ENCODE data around the gene TRIML1. TPM values are rescaled to one million over a fixed set of nuclear protein-coding genes. Genes with fewer than 3 reads are reported as not detected.

The TRIML1 gene
- total and polyA plus RNA-seq, 2 of the 8 experiments (the other 6 are each of a cell fraction or from before 2014, with no cell fraction given) = not detected

GRCh38 chr4:188162698-188163097, 23.5 kb downstream of the TRIML1 start (continued):
- TF ChIP-seq CTCF (IDR thresholded peaks at IDR 0.05; ENCODE audit: control extremely low read depth in 1 of 3, insufficient read depth in 1 of 3, low read depth in 1 of 3, low read length in 3 of 3) (no peak), RNF2 (IDR thresholded peaks at IDR 0.05; ENCODE audit: borderline replicate concordance, low read depth, low read length, missing control alignments, poor library complexity, severe bottlenecking) (no peak), TAF1 (IDR thresholded peaks at IDR 0.05; ENCODE audit: low read depth, low read length) (no peak), CHD2 (IDR thresholded peaks at IDR 0.05; ENCODE audit: low read length) (no peak)

Measured in H1 (cell line).